Measurements from ENCODE around the gene AMPD1. TPM values are rescaled to one million over a fixed set of nuclear protein-coding genes. Genes with fewer than 3 reads are reported as not detected.

The AMPD1 gene
- total RNA-seq, 1 donor from 2014 or later = not detected

DNA sequence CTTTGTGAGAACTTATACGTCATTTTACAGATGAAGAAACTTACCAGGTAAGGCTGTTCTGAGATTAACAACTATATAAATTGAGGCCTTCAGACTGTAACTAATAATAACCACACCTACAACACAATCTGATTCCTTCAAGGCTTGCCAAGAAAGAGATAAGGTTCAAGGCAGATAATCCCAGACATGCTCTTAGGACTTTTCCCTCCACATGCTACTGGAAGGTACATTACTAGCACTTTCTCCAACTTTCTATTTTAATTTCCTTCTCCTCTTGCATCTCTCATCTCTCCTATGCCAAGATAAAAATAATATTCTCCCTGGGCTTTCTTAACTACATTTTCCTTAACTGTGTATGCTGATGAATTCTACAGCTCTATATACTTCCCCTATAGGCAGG lies 40.1 kb upstream of the AMPD1 start:
- no peaks in the 10 kb centered on the region for H3K4me1 Mint-ChIP-seq (ENCODE audit: unreplicated experiment)
- peaks cover 44% of the 10 kb centered on the region for H3K36me3 Mint-ChIP-seq (ENCODE audit: low read depth, unreplicated experiment)
- no peak for DNase-seq (ENCODE audit: low spot score)
- TF ChIP-seq CTCF (IDR thresholded peaks at IDR 0.05; ENCODE audit: unreplicated experiment) = no peak
- no peaks in the 10 kb centered on the region for H3K27me3 Mint-ChIP-seq (ENCODE audit: unreplicated experiment)
- no peak overlapping the region for H3K27ac Mint-ChIP-seq (ENCODE audit: unreplicated experiment)
- H3K4me3 Mint-ChIP-seq (ENCODE audit: unreplicated experiment) = no peak overlapping the region
- H3K9me3 Mint-ChIP-seq (ENCODE audit: unreplicated experiment) = no peaks in the 10 kb centered on the region

GRCh38 chr1:114729782-114730181 lies 34.4 kb upstream of the AMPD1 start:
- Mint-ChIP-seq H3K27me3 (ENCODE audit: unreplicated experiment) (no peaks in the 10 kb centered on the region), H3K4me1 (ENCODE audit: unreplicated experiment) (no peaks in the 10 kb centered on the region), H3K36me3 (ENCODE audit: low read depth, unreplicated experiment) (peaks cover 48% of the 10 kb centered on the region), H3K27ac (ENCODE audit: unreplicated experiment) (no peak overlapping the region), H3K4me3 (ENCODE audit: unreplicated experiment) (no peak overlapping the region), H3K9me3 (ENCODE audit: unreplicated experiment) (no peaks in the 10 kb centered on the region)
- TF ChIP-seq CTCF (IDR thresholded peaks at IDR 0.05; ENCODE audit: unreplicated experiment) = no peak
- DNase-seq (ENCODE audit: low spot score) = no peak

GRCh38 chr1:114728553-114728952 lies 33.2 kb upstream of the AMPD1 start:
- TF ChIP-seq CTCF (IDR thresholded peaks at IDR 0.05; ENCODE audit: unreplicated experiment) = no peak

DNA sequence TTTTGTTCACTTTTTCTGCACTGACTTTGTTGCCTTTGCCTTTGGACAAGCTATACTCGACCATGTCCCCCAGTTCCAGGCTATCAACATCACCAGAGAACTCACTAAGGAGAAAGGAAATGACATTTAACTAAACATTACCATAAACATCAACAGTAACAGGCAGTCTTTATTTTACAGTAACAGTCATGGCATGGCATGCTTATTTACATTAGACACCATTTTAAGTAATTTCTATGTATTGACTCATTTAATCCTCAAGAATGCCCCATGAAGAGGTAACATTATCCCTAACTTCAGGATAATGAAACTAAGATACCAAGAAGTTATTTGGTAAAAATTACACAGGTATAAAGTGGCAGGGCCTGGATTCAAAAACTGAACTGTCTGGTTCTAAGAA lies 29.9 kb upstream of the AMPD1 start:
- peak overlapping the region; percentile 17 for H3K4me3 Mint-ChIP-seq (ENCODE audit: unreplicated experiment)
- DNase-seq (ENCODE audit: low spot score) = no peak
- no peaks in the 10 kb centered on the region for H3K4me1 Mint-ChIP-seq (ENCODE audit: unreplicated experiment)
- no peak overlapping the region for H3K27ac Mint-ChIP-seq (ENCODE audit: unreplicated experiment)
- no peaks in the 10 kb centered on the region for H3K9me3 Mint-ChIP-seq (ENCODE audit: unreplicated experiment)
- H3K27me3 Mint-ChIP-seq (ENCODE audit: unreplicated experiment) = no peaks in the 10 kb centered on the region
- H3K36me3 Mint-ChIP-seq (ENCODE audit: low read depth, unreplicated experiment) = peaks cover 51% of the 10 kb centered on the region
- no peak for TF ChIP-seq CTCF (IDR thresholded peaks at IDR 0.05; ENCODE audit: unreplicated experiment)

More at GRCh38 chr1:114728553-114728952, 33.2 kb upstream of the AMPD1 start:
- H3K27me3 Mint-ChIP-seq (ENCODE audit: unreplicated experiment) = no peaks in the 10 kb centered on the region
- no peak overlapping the region for H3K27ac Mint-ChIP-seq (ENCODE audit: unreplicated experiment)
- no peak for DNase-seq (ENCODE audit: low spot score)
- no peaks in the 10 kb centered on the region for H3K4me1 Mint-ChIP-seq (ENCODE audit: unreplicated experiment)
- H3K4me3 Mint-ChIP-seq (ENCODE audit: unreplicated experiment) = no peak overlapping the region
- H3K9me3 Mint-ChIP-seq (ENCODE audit: unreplicated experiment) = no peaks in the 10 kb centered on the region
- H3K36me3 Mint-ChIP-seq (ENCODE audit: low read depth, unreplicated experiment) = peaks cover 46% of the 10 kb centered on the region

DNA sequence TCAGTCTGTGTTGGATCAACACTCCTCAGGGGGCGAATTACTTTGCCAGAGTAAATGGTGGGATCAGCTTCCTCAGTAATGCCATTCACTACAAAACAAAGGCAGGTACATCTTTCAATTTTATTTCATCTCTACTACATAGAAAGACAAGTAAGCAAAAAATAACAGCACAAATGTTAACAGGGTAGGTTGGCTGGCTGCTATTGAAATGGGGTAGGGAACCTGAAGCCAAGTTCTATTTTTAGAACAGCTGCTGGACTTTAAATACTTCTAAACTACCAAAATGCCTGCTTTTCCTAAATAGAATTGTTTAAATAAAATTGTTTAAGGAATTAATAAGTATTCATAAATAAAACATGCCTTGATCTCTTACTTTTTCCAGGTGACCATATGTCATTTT lies 28.6 kb upstream of the AMPD1 start:
- DNase-seq (ENCODE audit: low spot score) = no peak
- H3K36me3 Mint-ChIP-seq (ENCODE audit: low read depth, unreplicated experiment) = peaks cover 50% of the 10 kb centered on the region
- H3K27me3 Mint-ChIP-seq (ENCODE audit: unreplicated experiment) = no peaks in the 10 kb centered on the region
- H3K4me1 Mint-ChIP-seq (ENCODE audit: unreplicated experiment) = no peaks in the 10 kb centered on the region
- H3K27ac Mint-ChIP-seq (ENCODE audit: unreplicated experiment) = peak overlapping the region; percentile 12
- no peak for TF ChIP-seq CTCF (IDR thresholded peaks at IDR 0.05; ENCODE audit: unreplicated experiment)
- H3K9me3 Mint-ChIP-seq (ENCODE audit: unreplicated experiment) = no peaks in the 10 kb centered on the region
- H3K4me3 Mint-ChIP-seq (ENCODE audit: unreplicated experiment) = no peak overlapping the region
